Spleen (tissue), 7 donors: ENCODE results near the gene HSF4.
A peak's percentile ranks its signal among the peaks of the same experiment; 100 is the strongest.

Source experiments
- CTCF ChIP-seq, 11 experiments: fragments of 200-600 bp in 7 of 11; fragments of 450-650 bp in 4 of 11; sonication (generic) in 4 of 11; IDR thresholded peaks in 8 of 11; conservative IDR thresholded peaks in 3 of 11; 1 replicate in 7 of 11; 2 replicates in 4 of 11; pipeline versions ENCODE4 v1.4.0 to v1.8.0; 2016 to 2021; ENCODE audit warnings: antibody characterized with exemption in 11 of 11, inconsistent platforms in 4 of 11, mild to moderate bottlenecking in 1 of 11
- POLR2A ChIP-seq, 3 donors: fragments of 450-650 bp; IDR thresholded peaks; one replicate each; pipeline ENCODE4 v1.5.1; 2017; ENCODE audit warnings: antibody characterized with exemption in 3 of 3, mild to moderate bottlenecking in 1 of 3
- donor health status: DM: no; HTN: no; CAD: no; lungs with moderate emphysema.
- donor health status: DM: no; HTN: no; CAD: no.
- donor health status: DM: no; HTN: no; CAD: no.

- peak in 7 of 11 experiments; percentile 13 to 41 (median 26) for TF ChIP-seq CTCF (IDR thresholded peaks at IDR 0.05 in 8 of 11, conservative IDR thresholded peaks at IDR 0.05 in 3 of 11)
- no peak for TF ChIP-seq POLR2A (IDR thresholded peaks at IDR 0.05)
These were observed 9.5 kb downstream of the HSF4 start for GRCh38 chr16:67173808-67174705.
